Prostate gland (tissue), 2 donors: ENCODE data around the gene KIF11. TPM values are rescaled to one million over a fixed set of nuclear protein-coding genes. Genes with fewer than 3 reads are reported as not detected.

Source experiments
- DNase-seq: peaks from one replicate; pipeline ENCODE4 v3.0.0-alpha.2; 2019; ENCODE audit warnings: low spot score
- H3K27ac ChIP-seq, 2 donors: fragments of 200-600 bp; sonication (generic); 2 replicates each; pipeline ENCODE4 v1.5.1; 2017 to 2019
- H3K27me3 ChIP-seq: fragments of 200-600 bp; sonication (generic); replicated peaks from 2 replicates; pipeline ENCODE4 v1.5.1; 2019; ENCODE audit not compliant: insufficient read depth
- H3K36me3 ChIP-seq, 2 donors: fragments of 200-600 bp; sonication (generic); 1 replicate in 1 of 2; 2 replicates in 1 of 2; pipeline versions ENCODE4 v1.5.1 to v1.8.1; 2017 to 2019
- H3K4me1 ChIP-seq: fragments of 200-600 bp; sonication (generic); replicated peaks from 2 replicates; pipeline ENCODE4 v1.5.1; 2019
- H3K4me3 ChIP-seq, 2 donors: fragments of 200-600 bp; sonication (generic); 2 replicates each; pipeline ENCODE4 v1.5.1; 2017 to 2019
- H3K9me3 ChIP-seq: fragments of 200-600 bp; sonication (generic); 2 replicates; pipeline ENCODE4 v1.5.1; 2017
- POLR2A ChIP-seq: fragments of 450-650 bp; IDR thresholded peaks from one replicate; pipeline ENCODE4 v1.6.1; 2016; ENCODE audit warnings: antibody characterized with exemption, mild to moderate bottlenecking
- POLR2AphosphoS5 ChIP-seq: sonication (generic); formaldehyde crosslinking; IDR thresholded peaks from one replicate; pipeline ENCODE4 v1.6.1; 2017; ENCODE audit warnings: antibody characterized with exemption
- WGBS: methylation state at CpG from one replicate; pipeline ENCODE4 v1.1.5; 2018; 5-methylcytosine and 5-hydroxymethylcytosine counted together
- intact Hi-C: fragments of 100-400 bp; cut with DNase I; formaldehyde crosslinking; loops from one replicate; pipeline ENCODE4 v1.14.2; 2022
- small RNA-seq, 2 donors: library from RNA; depleted of rRNA; stranded (forward); fragments of <200 nt; gene quantifications; one replicate each; pipeline ENCODE3, GENCODE V24; 2016
- total RNA-seq, 2 donors: library from RNA; depleted of rRNA; stranded (reverse); fragments of >200 nt; gene quantifications; one replicate each; pipeline ENCODE4 v1.1.0, GENCODE V29; 2016
- TF ChIP-seq, protein P1 (sequence below), 4 experiments: fragments of 200-600 bp in 2 of 4; fragments of 450-650 bp in 2 of 4; sonication (generic) in 2 of 4; IDR thresholded peaks; 1 replicate in 3 of 4; 2 replicates in 1 of 4; pipeline ENCODE4 v1.5.1; 2016 to 2019; ENCODE audit warnings: antibody characterized with exemption in 4 of 4, mild to moderate bottlenecking in 2 of 4, moderate library complexity in 2 of 4

KIF11 gene
- total RNA-seq, 2 donors from 2014 or later = 3.0 to 5.5 TPM

GRCh38 chr10:92702301-92702916 lies 109.5 kb downstream of the KIF11 start:
- no peak for TF ChIP-seq POLR2AphosphoS5
- TF ChIP-seq, protein P1, sequence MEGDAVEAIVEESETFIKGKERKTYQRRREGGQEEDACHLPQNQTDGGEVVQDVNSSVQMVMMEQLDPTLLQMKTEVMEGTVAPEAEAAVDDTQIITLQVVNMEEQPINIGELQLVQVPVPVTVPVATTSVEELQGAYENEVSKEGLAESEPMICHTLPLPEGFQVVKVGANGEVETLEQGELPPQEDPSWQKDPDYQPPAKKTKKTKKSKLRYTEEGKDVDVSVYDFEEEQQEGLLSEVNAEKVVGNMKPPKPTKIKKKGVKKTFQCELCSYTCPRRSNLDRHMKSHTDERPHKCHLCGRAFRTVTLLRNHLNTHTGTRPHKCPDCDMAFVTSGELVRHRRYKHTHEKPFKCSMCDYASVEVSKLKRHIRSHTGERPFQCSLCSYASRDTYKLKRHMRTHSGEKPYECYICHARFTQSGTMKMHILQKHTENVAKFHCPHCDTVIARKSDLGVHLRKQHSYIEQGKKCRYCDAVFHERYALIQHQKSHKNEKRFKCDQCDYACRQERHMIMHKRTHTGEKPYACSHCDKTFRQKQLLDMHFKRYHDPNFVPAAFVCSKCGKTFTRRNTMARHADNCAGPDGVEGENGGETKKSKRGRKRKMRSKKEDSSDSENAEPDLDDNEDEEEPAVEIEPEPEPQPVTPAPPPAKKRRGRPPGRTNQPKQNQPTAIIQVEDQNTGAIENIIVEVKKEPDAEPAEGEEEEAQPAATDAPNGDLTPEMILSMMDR (IDR thresholded peaks at IDR 0.05) = no peak
- TF ChIP-seq POLR2A = no peak
- intact Hi-C loops = no loop called here
- no peaks in the 10 kb centered on the region for H3K27me3 ChIP-seq
- H3K36me3 ChIP-seq = no peaks in the 10 kb centered on the region
- H3K9me3 ChIP-seq = no peaks in the 10 kb centered on the region
- H3K27ac ChIP-seq = no peak overlapping the region
- H3K4me3 ChIP-seq = no peak overlapping the region
- no peaks in the 10 kb centered on the region for H3K4me1 ChIP-seq
- no peak for DNase-seq
- 77% methylated on average over 4 of the region's 4 CpGs for WGBS

Small RNA genes within 50 kb of the gene (small RNA-seq; reads per million reads assigned to genes)
- gene RN7SL644P = 0 reads per million in 2 donors

Other genes with a start within 250 kb of the KIF11 start
- 10 to 100 TPM; 23.7 to 38.0 TPM for gene IDE, start 19.0 kb upstream of the KIF11 start, total RNA-seq
- gene HHEX, start 96.8 kb downstream of the KIF11 start, total RNA-seq = 1 to 10 TPM; 3.0 to 6.6 TPM